Measurements from ENCODE around the gene PAXIP1.

DNA sequence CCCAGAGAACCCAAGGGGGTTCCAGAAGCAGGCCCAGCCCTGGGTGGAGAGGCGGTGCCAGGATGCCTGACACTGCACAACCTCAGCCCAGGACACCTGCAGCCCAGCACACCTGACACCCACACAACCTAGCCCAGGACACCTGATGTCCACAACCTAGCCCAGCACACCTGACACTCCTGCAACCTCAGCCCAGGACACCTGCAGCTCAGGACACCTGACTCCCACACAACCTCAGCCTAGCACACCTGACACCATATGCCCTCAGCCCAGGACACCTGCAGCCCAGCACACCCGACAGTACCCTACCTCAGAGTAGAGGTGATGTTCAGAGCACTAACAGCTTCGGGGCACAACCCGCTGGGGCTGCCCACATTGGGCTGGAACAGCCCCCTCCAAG, 87.3 kb downstream of the PAXIP1 start:
- TF ChIP-seq, protein P1, sequence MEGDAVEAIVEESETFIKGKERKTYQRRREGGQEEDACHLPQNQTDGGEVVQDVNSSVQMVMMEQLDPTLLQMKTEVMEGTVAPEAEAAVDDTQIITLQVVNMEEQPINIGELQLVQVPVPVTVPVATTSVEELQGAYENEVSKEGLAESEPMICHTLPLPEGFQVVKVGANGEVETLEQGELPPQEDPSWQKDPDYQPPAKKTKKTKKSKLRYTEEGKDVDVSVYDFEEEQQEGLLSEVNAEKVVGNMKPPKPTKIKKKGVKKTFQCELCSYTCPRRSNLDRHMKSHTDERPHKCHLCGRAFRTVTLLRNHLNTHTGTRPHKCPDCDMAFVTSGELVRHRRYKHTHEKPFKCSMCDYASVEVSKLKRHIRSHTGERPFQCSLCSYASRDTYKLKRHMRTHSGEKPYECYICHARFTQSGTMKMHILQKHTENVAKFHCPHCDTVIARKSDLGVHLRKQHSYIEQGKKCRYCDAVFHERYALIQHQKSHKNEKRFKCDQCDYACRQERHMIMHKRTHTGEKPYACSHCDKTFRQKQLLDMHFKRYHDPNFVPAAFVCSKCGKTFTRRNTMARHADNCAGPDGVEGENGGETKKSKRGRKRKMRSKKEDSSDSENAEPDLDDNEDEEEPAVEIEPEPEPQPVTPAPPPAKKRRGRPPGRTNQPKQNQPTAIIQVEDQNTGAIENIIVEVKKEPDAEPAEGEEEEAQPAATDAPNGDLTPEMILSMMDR (conservative IDR thresholded peaks at IDR 0.05) = no peak
- TF ChIP-seq ZFX (IDR thresholded peaks at IDR 0.05) = no peak
